GM18498 (cell line): ENCODE results near the gene RNF213.

Source experiments
- ATAC-seq: cut with Tn5 transposase; IDR thresholded peaks from one replicate; pipeline ENCODE4 v1.9.1; 2021; ENCODE audit warnings: mild to moderate bottlenecking, moderate library complexity; ENCODE audit not compliant: unreplicated experiment

RNF213 gene

DNA sequence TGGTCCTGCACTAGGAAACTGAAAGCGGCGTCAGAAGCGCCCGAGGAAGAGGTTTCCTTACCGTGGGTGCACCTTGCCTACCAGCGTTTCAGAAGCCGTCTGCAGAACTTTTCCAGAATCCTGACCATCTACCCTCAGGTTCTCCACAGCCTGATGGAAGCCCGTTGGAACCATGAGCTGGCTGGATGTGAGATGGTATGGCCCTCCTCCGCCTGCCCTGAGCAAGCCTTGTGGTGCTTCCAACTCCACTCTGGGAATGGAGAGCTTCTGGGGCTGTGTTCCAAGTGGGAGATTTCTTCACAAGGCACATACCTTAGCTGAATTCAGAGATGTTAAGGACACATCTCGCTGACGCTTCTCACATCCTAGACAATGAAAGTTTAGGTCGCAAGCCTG lies 102.5 kb downstream of the RNF213 start:
- no peak for ATAC-seq

DNA sequence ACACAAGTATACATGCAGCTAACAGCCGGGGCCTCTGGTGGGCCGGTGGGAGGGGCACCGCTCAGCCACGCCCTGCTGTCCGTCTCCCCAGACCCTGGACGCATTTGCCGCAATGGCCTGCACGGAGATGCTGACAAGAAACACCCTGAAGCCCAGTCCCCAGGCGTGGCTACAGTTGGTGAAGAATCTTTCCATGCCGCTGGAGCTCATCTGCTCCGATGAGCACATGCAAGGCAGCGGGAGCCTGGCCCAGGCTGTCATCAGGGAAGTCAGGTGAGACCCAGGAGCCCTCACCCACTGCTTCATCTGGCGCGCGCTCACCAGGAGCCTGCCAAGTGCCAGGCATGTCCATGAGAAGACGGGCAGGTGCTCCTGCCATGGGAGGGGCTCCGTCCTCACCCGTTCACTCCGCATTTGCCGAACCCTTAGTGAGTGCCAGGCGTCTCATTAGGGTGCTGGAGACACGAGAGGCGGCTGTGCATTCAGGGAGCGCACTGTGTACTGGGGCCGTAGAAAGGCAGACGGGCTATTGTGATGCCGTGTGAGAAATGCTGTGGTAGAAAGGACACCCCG lies 103.0 kb downstream of the RNF213 start:
- ATAC-seq = no peak

DNA sequence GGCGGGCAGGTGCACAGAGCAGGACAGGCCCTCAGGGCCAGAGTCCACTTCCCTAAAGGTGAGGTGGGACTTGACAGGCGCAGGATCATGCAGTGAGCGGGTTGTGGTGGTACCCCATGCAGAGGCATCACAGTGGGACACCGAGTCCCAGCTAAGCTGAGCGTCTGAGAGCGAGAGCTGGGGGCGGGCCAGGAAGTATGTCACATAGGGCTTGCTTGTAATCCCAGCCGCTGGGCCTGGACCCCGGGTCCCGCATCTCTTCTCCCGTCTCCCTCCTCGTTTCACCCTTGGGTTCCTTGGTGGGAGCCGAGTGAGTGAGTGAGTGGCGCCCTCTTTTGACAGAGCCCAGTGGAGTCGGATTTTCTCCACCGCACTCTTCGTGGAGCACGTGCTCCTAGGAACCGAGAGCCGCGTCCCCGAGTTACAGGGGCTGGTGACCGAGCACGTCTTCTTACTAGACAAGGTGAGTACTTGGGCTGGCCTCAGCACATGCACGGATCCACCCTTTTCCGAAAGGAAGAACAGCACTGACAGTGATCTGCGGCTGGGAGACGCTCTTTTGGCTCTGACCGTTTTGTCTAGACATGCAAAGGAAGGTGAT lies 103.5 kb downstream of the RNF213 start:
- no peak for ATAC-seq

DNA sequence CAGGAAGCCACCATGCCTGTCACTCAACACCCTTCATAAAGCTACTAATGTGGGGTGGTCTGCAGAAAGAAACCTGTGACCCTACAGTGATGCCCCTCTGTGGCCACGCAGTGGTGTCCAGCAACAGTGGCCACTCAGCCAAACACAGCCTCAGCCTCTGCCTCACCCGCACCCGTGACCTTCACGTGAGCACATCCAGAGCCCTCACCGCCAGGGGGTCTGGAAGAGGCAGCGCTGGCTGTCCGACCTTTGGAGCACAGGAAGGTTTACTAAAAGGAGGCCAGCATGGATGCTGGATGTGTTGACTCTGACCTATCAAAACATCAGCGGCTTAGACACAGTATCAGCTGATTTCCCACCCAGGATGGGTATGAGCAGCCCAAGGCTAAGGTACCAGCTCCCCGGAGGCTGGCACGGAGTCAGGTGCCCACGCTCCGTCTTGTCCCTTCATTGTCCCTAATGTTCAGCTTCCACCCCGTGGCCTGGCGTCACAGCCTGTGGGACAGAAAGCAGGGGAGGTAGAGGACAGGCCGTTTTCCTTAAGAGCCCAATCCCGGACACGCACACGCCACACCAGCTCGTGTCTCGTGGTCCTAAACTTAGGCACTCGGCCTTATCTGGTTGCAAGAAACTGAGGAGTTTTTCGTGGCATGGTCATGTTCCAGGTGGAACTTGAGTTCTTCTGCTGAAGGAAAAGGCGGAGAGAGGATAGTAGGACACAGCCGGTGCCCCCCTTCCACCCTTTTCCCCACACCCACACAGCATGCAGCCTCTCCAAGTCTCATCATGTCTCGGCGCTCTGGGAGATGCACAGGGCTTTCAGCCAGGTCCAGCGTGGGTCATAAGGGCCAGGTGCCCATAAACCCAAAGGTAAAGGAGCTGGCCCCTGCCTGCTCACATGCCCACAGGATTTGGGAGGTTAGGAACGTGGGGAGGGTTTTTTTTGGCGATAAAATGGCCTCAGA lies 104.6 kb downstream of the RNF213 start:
- ATAC-seq = no peak

DNA sequence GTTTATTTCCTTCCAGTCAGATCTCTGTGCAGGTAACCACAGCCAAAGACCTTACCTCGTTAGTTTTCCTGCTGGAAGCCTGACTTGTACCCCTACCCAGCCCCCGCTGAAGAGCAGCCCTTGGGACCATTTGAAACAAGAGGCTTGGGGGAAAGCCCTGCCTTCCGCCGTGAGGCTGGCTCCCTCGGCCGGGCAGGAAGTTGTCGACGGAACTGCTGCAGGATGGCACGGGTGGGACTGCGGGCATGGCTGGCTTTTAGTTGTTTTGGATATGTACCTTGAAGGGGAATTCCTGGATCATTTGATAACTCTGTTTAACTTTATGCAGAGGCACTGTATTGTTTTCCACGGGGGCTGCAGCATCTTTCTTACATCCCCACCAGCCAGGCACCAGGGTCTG lies 105.3 kb downstream of the RNF213 start:
- no peak for ATAC-seq

DNA sequence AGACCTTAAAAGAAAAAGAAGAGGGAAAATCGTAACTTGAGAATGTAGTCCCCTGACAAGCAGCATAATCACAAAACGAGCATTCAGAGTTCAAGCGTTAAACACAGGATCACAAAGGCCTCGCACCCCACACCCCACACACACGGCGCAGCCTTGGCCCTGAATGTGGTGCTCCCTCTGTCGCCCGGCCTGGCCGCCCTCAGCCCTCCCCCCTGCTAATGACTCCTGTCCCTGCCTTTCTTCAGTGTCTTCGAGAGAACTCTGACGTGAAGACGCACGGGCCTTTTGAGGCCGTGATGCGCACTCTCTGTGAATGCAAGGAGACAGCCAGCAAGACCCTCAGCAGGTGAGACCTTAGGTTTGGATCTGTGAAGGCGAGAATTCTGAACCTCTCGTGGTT lies 106.9 kb downstream of the RNF213 start:
- ATAC-seq = no peak

DNA sequence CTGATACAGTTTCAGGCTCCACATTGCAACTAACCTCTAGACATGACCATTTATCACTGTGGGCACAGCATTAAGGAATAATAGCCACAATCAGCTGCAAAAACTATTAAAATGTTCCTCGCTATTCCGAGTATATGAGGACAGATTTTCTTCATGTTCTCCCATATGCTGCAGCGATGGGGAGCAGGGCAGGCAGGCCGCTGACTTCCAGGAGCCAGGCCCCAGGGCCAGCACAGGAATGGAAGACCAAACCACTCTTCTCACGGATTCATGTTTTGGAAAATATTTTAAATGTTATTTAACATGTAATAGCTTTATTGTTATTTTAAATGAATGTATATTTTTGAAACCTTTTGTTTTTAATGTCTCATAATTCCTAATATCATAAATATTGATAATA lies 110.5 kb downstream of the RNF213 start:
- ATAC-seq = no peak

DNA sequence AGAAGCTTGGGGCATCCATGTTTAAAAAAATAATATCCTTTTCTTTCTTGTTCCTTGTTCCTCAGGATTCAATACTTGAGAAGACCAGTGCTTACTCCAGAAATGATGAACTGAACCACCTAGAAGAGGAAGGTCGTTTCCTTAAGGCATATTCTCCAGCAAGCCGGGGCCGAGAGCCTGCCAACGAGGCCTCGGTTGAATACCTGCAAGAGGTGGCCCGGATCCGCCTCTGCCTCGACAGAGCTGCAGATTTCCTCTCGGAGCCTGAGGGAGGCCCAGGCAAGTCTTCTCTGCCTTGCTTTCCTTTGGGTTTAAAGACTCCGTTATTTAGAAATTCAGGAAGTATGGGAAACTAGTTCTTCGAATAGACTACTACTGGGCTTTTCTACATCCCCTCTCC lies 111.8 kb downstream of the RNF213 start:
- ATAC-seq = no peak

DNA sequence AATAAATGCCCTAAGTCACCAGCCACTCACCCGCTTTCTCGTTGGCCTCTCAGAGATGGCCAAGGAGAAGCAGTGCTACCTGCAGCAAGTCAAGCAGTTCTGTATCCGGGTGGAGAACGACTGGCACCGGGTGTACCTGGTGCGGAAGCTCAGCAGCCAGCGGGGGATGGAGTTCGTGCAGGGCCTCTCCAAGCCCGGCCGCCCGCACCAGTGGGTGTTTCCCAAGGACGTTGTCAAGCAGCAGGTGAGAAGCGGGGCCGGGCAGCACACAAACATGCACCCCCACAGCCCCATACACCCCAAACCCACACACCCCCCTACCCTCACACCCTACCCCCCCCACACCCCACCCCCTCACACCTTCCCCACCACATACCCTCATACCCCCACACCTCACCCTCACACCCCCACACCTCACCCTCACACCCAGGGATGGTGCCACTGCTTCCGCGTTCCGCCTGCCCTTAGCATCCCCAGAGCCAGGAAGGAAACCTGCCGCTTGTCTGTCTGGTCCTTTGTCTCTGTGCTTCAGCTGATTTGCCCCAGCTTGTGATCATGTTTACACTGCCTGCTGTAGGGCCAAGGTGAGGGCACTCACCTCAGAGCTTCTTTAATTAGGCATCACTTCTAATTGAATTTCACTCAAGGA lies 112.4 kb downstream of the RNF213 start:
- no peak for ATAC-seq

DNA sequence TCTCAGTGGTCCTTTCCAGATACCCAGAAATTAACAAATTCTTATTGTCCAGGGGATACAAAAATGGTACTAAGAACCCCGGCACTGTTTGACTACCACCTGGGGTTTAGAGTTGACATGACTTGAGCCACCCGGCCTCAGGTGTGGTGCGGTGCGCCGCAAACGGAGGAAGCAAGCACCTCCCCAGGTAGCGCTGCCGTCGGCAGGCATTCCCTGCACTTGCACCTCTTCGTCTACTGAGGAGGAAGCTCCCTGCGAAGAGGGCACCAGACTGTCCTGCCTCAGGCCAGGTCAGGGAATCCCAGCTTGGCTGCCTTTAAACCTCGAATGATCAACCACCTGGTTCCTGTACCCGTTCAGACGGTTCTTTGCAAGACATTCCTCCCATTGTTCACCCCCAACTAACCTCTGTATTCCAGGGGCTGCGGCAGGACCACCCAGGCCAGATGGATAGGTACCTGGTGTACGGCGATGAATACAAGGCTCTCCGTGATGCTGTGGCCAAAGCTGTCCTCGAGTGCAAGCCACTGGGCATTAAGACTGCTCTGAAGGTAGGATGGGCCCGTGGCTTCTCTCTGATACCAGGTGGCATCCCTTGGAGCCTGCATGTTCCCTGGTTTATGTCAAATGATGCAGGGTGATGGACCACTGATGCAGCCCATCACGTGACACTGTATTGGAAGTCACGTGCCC lies 113.5 kb downstream of the RNF213 start:
- no peak for ATAC-seq

DNA sequence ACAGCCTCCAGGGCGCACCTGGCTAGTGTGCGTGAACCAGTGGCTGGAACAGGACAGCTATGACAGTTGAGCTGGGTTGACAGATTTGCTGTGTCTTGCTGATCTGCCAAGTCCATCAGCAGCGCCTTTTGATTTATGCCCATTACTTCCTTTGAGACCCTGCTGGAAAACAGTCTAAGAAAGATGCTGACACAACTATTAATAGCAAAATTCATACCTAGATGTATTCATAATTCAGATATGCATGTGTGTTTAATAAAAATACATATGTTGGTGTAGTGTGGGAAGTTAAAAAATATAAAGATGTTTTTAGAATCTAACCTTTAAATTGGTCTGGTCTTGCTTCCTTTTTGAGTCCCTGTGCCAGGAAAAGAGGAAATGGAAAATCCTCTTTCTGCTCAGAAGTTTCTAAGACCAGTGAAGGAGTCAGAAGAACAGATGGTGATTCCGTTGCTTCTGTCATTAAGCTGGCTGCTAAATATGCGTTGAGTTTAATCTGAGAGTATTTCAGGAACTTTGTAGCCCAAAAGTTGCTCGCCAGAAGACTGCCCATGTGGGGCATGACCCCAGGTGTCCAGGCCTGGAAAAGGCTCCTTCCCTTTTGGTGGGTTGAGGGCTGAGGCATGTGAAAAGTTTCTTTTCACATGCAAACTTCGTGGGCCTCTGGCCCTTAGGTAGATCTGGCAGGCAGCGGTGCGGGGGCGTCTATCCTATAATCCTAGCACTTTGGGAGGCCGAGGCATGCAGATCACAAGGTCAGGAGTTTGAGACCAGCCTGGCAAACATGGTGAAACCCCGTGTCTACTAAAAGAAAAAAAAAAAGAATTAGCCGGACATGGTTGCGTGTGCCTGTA lies 114.3 kb downstream of the RNF213 start:
- ATAC-seq = no peak

DNA sequence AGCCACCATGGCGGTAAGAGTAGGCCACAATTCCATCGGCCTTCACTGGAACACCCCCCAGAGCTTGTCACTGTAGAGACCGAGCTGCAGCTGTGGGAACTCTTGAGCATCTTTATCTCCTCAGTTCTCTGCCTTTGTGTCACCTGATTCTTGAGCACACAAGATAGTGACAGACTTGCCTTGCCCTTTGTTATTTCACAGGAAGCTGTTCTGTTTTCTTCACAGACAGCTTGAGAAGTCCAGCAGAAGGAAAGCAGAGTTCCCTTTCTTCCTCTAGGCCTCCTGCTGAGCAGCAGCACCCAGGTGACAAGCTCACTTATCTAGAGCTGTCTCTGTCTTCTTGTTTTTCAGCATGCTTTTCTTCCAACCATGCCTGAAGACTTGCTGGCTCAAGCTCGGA lies 115.9 kb downstream of the RNF213 start:
- no peak for ATAC-seq

DNA sequence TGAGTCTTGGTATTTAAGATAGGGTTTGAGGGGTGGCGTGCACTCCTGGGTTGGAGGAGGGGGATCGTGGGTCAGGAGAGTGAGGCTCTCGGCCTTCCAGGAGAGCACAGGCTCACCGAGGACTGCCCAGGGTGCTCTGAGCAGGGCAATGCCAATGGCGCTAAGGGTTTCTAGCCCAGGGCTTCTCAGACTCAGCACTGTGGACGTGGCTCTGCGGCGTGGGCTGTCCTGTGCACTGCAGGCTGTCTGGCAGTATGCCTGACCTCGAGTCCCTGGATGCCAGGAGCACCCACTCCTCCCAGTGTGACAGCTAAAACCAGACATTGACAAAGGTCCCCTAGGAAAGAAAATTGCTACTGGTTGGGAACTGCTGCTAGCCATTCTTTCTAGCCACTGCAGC lies 117.1 kb downstream of the RNF213 start:
- no peak for ATAC-seq

DNA sequence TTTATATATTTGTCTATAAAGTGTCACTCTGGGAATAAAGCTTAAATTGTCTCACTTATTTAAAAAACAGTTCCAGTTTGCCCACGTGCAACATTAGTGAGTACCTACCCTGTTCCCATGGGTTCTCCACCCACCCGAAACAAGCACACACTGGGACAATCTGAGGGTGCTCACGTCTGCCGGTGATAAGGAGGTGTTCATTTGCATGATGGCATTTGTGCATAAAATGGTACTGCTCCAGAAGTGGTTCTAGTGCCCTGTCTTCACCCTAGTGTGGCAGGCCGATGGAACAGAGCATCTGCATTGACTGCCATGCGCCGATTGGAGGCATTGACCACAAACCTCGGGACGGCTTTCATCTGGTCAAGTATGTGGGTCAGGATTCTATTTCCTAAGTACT lies 118.7 kb downstream of the RNF213 start:
- no peak for ATAC-seq

DNA sequence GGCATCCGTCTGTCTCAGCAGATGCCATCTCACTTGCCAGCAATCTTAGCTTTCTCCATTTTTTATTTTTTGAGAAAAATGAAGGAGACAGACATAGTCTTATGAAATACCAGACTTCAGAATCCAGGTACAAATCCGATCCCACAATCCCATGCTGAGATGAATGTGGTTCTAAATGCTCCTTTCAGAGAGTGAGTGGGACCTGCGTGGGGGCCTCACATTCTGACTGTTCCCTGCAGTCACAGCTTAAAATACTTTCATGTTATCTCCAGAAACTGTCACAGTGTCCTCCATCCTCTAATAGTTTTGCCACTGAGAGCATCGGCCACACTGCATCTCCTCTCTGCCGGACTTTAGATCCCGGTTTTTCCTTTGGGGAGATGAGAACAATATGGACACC lies 119.4 kb downstream of the RNF213 start:
- no peak for ATAC-seq

DNA sequence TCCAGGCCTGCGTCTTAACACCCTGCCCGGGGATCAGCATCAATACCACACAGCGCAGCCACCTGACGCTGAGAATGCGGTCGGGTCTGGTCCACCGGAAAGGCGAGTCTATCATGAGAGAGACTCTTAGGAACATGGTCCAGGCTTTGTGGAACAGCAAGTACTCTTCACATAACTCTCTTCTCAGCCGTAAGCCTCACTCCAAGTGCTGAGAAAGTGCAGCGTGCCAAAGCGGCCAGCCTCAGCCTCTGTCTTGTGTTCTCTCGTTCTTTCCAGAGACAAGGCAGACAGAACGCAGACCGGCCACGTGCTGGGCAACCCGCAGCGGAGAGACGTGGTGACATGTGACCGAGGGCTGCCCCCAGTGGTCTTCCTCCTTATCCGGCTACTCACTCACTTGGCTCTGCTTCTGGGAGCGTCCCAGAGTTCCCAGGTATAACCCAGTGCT lies 119.9 kb downstream of the RNF213 start:
- no peak for ATAC-seq

DNA sequence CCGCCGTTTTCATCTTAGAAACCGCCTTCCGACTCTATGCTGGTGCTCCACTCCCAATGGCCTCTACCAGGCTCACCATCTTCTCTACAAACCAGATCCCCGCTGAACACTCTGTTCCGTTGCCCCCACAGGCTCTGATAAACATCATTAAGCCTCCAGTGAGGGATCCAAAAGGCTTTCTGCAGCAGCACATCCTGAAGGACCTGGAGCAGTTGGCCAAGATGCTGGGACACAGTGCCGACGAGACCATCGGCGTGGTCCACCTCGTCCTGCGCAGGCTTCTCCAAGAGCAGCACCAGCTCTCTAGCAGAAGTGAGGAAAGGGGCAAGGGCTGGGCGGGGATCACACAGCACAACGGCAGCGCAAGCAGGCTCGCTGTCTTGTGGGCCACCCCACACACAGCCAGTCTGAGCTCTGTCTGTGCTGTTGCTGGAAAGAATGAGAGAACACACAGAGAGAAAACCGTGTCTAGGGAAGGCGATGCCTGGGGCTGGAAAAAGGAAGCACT lies 120.8 kb downstream of the RNF213 start:
- no peak for ATAC-seq

DNA sequence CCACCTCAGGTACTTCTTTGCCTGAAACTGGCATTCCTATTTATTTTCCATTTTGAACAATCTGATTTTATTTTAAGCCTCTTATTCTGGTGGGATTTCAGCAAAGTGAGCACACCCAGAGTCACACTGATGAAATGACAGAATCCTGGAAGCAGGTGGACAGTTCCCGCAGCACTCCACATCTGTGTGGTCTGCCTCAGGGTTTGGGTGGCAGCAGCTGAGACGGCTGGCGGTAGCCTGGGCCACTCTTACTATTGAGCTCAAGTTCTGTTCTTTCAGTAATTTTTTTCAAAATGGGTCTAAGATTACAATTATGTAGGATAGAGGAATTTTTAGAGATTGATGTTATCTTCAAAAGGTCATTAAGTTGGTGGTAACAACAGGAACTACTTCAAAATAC lies 121.8 kb downstream of the RNF213 start:
- ATAC-seq = no peak

DNA sequence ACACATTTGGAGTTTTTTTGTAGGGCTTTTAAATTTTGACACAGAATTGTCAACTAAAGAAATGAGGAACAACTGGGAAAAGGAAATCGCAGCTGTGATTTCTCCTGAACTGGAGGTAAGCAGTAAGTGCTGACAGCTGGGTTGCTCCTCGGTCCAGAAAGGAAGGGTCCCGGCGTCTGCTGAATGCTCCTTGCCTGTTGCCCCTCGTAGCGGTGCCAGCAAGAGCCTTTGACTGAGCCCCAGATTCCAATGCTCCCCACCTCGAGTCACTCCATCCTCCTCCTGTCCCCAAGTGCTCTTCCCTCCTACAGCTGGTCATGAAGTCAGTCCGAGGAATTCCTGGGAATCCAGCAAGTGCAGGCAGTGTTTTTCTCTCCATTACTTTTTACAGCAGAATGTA lies 122.3 kb downstream of the RNF213 start:
- ATAC-seq = no peak
